GM23338 (cell line): Measurements from ENCODE around the gene P2RY6. TPM values are rescaled to one million over a fixed set of nuclear protein-coding genes. Genes with fewer than 3 reads are reported as not detected.

Experiments used
- ATAC-seq: fragments of 200-7000 bp; cut with Tn5 transposase; 3 replicates; pipeline ENCODE4 v1.9.1; 2020
- DNase-seq: peaks from one replicate; pipeline ENCODE4 v3.0.0-alpha.2; 2015; ENCODE audit warnings: low spot score
- H2AFZ ChIP-seq: fragments of 200-600 bp; sonication (generic); 2 replicates; pipeline ENCODE4 v1.8.0; 2016; ENCODE audit warnings: antibody characterized with exemption, mild to moderate bottlenecking, moderate library complexity
- H3F3A ChIP-seq: fragments of 200-600 bp; sonication (generic); replicated peaks from 2 replicates; pipeline ENCODE4 v1.8.0; 2017; ENCODE audit warnings: antibody characterized with exemption, mixed run types, low read depth
- H3K27ac ChIP-seq: fragments of 200-600 bp; sonication (generic); 2 replicates; pipeline ENCODE4 v1.6.1; 2016; ENCODE audit warnings: low read depth
- H3K27me3 ChIP-seq: fragments of 200-600 bp; sonication (generic); 2 replicates; pipeline ENCODE4 v1.8.0; 2016; ENCODE audit warnings: mild to moderate bottlenecking, mixed run types, moderate library complexity; ENCODE audit not compliant: insufficient read depth
- H3K36me3 ChIP-seq: fragments of 200-600 bp; sonication (generic); 2 replicates; pipeline ENCODE4 v1.8.0; 2016; ENCODE audit warnings: mild to moderate bottlenecking; ENCODE audit not compliant: insufficient read depth
- H3K4me1 ChIP-seq: fragments of 200-600 bp; sonication (generic); 2 replicates; pipeline ENCODE4 v1.8.0; 2016; ENCODE audit warnings: mild to moderate bottlenecking, moderate library complexity; ENCODE audit not compliant: insufficient read depth
- H3K4me2 ChIP-seq: fragments of 200-600 bp; sonication (generic); 2 replicates; pipeline ENCODE4 v1.7.1; 2017; ENCODE audit warnings: mixed run types
- H3K4me3 ChIP-seq: fragments of 200-600 bp; sonication (generic); 2 replicates; pipeline ENCODE4 v1.6.1; 2016; ENCODE audit warnings: mixed run types
- H3K79me2 ChIP-seq: fragments of 200-600 bp; sonication (generic); replicated peaks from 2 replicates; pipeline ENCODE4 v1.8.0; 2017; ENCODE audit warnings: mild to moderate bottlenecking; ENCODE audit not compliant: insufficient read depth
- H3K9me2 ChIP-seq: fragments of 200-600 bp; sonication (generic); 2 replicates; pipeline ENCODE4 v1.8.0; 2017; ENCODE audit not compliant: insufficient read depth
- H4K20me1 ChIP-seq: fragments of 200-600 bp; sonication (generic); replicated peaks from 2 replicates; pipeline ENCODE4 v1.8.0; 2017; ENCODE audit warnings: mild to moderate bottlenecking; ENCODE audit not compliant: insufficient read depth
- H3K27ac Mint-ChIP-seq: 2 replicates; pipeline ENCODE4 v1.8.0; 2020; ENCODE audit warnings: inconsistent platforms, mild to moderate bottlenecking, moderate library complexity, mixed read lengths
- H3K27me3 Mint-ChIP-seq: 3 replicates; pipeline ENCODE4 v1.8.0; 2022; ENCODE audit warnings: low read depth, mild to moderate bottlenecking, moderate library complexity, mixed read lengths, inconsistent platforms; ENCODE audit not compliant: insufficient read depth, poor library complexity
- H3K36me3 Mint-ChIP-seq: 3 replicates; pipeline ENCODE4 v1.8.0; 2021; ENCODE audit warnings: low read depth, mild to moderate bottlenecking, inconsistent platforms, moderate library complexity, mixed read lengths
- H3K4me1 Mint-ChIP-seq: 3 replicates; pipeline ENCODE4 v1.8.0; 2020; ENCODE audit warnings: mild to moderate bottlenecking, inconsistent platforms, mixed read lengths
- H3K4me3 Mint-ChIP-seq: 3 replicates; pipeline ENCODE4 v1.8.0; 2021; ENCODE audit warnings: moderate library complexity, mild to moderate bottlenecking, inconsistent platforms, mixed read lengths
- H3K9me3 Mint-ChIP-seq: 3 replicates; pipeline ENCODE4 v1.8.0; 2020; ENCODE audit warnings: moderate library complexity, mild to moderate bottlenecking, inconsistent platforms, mixed read lengths
- CREB1 ChIP-seq: fragments of 250-450 bp; sonication (Bioruptor Pico); IDR thresholded peaks from 2 replicates; pipeline ENCODE4 v1.5.0; 2020; ENCODE audit warnings: low read depth, mild to moderate bottlenecking, moderate library complexity
- EZH2 ChIP-seq: fragments of 200-600 bp; sonication (generic); IDR thresholded peaks from one replicate; pipeline ENCODE4 v1.8.0; 2017; ENCODE audit warnings: antibody characterized with exemption, mild to moderate bottlenecking, low read depth; ENCODE audit not compliant: unreplicated experiment
- EZH2phosphoT487 ChIP-seq: fragments of 200-600 bp; sonication (generic); IDR thresholded peaks from one replicate; pipeline ENCODE4 v1.8.1; 2018; ENCODE audit warnings: antibody characterized with exemption; ENCODE audit not compliant: unreplicated experiment
- JUNB ChIP-seq: IDR thresholded peaks from one replicate; pipeline ENCODE4 v1.6.1; 2016; ENCODE audit warnings: antibody characterized with exemption; ENCODE audit not compliant: unreplicated experiment
- POLR2AphosphoS5 ChIP-seq: IDR thresholded peaks from 2 replicates; pipeline ENCODE4 v1.6.1; 2016; ENCODE audit warnings: antibody characterized with exemption, low read depth
- STAT1 ChIP-seq: IDR thresholded peaks from one replicate; pipeline ENCODE4 v1.6.1; 2016; ENCODE audit warnings: antibody characterized with exemption; ENCODE audit not compliant: unreplicated experiment
- ZNF331 ChIP-seq: fragments of 250-450 bp; sonication (Bioruptor Pico); IDR thresholded peaks from 2 replicates; pipeline ENCODE4 v1.5.0; 2020; ENCODE audit warnings: low read depth, mild to moderate bottlenecking, moderate library complexity
- polyA plus RNA-seq: library from polyadenylated mRNA; unstranded; fragments of >200 nt; fragmentation: Nextera tagmentation; extraction: Ambion mirVana; gene quantifications from 2 replicates; pipeline ENCODE4 v1.2.1, GENCODE V29; 2016
- total RNA-seq: library from RNA; depleted of rRNA; stranded (reverse); fragments of >200 nt; shearing (Covaris generic); gene quantifications from 2 replicates; pipeline ENCODE4 v1.2.3, GENCODE V29; 2014
- TF ChIP-seq, protein P1 (sequence below): IDR thresholded peaks from 2 replicates; pipeline ENCODE4 v1.6.1; 2016; ENCODE audit warnings: antibody characterized with exemption
- TF ChIP-seq, protein P2 (sequence below), 2 experiments: fragments of 200-600 bp in 1 of 2; sonication (generic) in 1 of 2; conservative IDR thresholded peaks; 2 replicates each; pipeline versions ENCODE4 v1.5.1 to v1.6.1; 2016 to 2017; ENCODE audit warnings: antibody characterized with exemption in 2 of 2, low read depth in 2 of 2, mild to moderate bottlenecking in 2 of 2, moderate library complexity in 1 of 2
- TF ChIP-seq, protein P3 (sequence below): fragments of 250-450 bp; sonication (Bioruptor Pico); IDR thresholded peaks from 2 replicates; pipeline ENCODE4 v1.5.0; 2020; ENCODE audit warnings: mild to moderate bottlenecking, moderate library complexity

Gene P2RY6
- total and polyA plus RNA-seq, 2 experiments from 2014 or later = not detected

DNA sequence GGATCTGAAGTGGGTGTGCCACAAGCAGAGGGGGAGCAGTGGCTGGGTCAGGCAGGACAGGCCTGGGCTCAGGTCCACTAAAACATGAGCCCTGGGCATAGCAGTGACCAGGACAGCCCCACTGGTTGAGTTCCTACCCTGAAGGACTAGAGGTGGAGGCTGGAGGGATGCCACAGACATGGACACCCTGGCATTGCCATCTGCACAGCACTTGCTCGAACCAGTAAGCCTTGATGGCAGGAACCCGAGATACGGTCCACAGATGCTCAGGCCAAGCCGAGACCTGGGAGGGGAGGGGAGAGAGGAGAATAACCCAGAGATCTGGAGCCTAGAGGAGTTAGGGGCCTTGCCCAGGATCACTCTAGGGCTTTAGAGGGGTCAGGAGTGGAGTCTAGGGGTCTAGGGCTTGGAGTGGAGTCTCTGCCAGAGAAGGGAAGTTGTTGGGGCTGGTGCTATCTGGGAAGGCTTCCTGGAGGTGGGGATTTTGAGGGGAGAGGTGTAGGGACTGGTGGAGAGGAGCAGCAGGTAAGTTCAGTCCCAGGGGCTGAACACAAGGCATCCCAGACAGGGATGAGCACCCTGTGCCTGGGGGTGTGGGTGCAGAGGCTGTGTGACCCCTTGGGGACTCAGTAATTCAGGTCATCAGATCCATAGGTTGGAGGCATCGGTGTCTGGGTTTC, 73.5 kb downstream of the P2RY6 start:
- no peak overlapping the region for H3K4me3 Mint-ChIP-seq
- H3K27ac Mint-ChIP-seq = no peak overlapping the region
- peaks cover 34% of the 10 kb centered on the region for H3K27me3 Mint-ChIP-seq
- Histone ChIP-seq H3K36me3 (no peaks in the 10 kb centered on the region), H3K4me3 (no peak overlapping the region), H4K20me1 (peaks cover 11% of the 10 kb centered on the region), H3K4me2 (no peak overlapping the region), H3F3A (no peaks in the 10 kb centered on the region; the same call in 1 of the 2 replicates), H3K4me1 (peaks cover 6% of the 10 kb centered on the region; the same call in 1 of the 2 replicates), H3K9me2 (no peaks in the 10 kb centered on the region), H3K27me3 (peaks cover 27% of the 10 kb centered on the region), H3K79me2 (no peaks in the 10 kb centered on the region), H3K27ac (no peak overlapping the region), H2AFZ (no peak overlapping the region)
- ATAC-seq (no peak), DNase-seq (no peak)
- peaks cover 15% of the 10 kb centered on the region for H3K4me1 Mint-ChIP-seq
- no peaks in the 10 kb centered on the region for H3K9me3 Mint-ChIP-seq
- TF ChIP-seq, protein P1, sequence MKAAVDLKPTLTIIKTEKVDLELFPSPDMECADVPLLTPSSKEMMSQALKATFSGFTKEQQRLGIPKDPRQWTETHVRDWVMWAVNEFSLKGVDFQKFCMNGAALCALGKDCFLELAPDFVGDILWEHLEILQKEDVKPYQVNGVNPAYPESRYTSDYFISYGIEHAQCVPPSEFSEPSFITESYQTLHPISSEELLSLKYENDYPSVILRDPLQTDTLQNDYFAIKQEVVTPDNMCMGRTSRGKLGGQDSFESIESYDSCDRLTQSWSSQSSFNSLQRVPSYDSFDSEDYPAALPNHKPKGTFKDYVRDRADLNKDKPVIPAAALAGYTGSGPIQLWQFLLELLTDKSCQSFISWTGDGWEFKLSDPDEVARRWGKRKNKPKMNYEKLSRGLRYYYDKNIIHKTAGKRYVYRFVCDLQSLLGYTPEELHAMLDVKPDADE = no peak
- no peak for TF ChIP-seq ZNF331 (CRISPR knock-in tag)
- TF ChIP-seq, protein P2, sequence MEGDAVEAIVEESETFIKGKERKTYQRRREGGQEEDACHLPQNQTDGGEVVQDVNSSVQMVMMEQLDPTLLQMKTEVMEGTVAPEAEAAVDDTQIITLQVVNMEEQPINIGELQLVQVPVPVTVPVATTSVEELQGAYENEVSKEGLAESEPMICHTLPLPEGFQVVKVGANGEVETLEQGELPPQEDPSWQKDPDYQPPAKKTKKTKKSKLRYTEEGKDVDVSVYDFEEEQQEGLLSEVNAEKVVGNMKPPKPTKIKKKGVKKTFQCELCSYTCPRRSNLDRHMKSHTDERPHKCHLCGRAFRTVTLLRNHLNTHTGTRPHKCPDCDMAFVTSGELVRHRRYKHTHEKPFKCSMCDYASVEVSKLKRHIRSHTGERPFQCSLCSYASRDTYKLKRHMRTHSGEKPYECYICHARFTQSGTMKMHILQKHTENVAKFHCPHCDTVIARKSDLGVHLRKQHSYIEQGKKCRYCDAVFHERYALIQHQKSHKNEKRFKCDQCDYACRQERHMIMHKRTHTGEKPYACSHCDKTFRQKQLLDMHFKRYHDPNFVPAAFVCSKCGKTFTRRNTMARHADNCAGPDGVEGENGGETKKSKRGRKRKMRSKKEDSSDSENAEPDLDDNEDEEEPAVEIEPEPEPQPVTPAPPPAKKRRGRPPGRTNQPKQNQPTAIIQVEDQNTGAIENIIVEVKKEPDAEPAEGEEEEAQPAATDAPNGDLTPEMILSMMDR (conservative IDR thresholded peaks at IDR 0.05; ENCODE audit: low read depth in 2 of 2) = no peak
- H3K36me3 Mint-ChIP-seq = no peaks in the 10 kb centered on the region; the same call in 2 of the 3 replicates

DNA sequence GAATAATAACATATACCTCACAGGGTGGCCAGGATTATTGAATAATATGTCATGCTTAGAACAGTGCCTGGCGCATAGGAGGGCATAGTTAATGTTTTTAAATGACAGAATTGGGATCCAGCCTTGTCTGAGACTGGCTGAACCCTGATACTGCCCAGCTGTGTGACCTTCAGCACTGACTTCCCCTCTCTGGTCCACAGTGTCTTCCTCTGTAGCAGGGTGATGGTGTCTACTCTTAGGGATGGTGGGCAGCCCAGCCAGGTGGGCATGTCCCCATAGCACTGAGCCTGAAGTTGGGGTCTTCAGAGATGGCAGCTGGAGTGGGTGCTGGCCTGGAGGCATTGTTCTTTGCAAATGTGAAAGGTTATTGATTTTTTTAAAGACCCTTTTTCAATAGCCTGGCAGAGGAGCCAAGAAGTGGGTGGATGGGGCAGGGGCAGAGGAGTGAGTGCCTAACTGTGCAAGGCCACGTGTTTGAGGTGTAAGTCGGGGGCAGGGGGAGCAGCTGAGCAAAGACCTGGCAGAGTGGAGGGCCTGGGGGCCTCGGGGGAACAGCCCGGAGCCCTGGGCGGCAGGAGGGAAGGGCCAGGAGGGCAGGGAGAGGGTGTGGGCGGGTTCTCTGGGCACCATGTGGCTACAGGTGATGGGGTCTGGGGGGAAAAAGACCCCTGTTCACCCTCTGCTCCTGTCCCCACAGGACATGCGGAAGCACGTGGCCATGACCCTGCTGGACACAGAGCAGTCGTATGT, 74.2 kb downstream of the P2RY6 start:
- no peaks in the 10 kb centered on the region for H3K36me3 ChIP-seq
- no peak for DNase-seq
- no peak for ATAC-seq
- H3K9me3 Mint-ChIP-seq = no peaks in the 10 kb centered on the region
- H3K27me3 Mint-ChIP-seq = peaks cover 31% of the 10 kb centered on the region
- H3K4me1 ChIP-seq = peaks cover 6% of the 10 kb centered on the region; the same call in 1 of the 2 replicates
- no peaks in the 10 kb centered on the region for H3K9me2 ChIP-seq
- H3K4me3 ChIP-seq = no peak overlapping the region
- peaks cover 15% of the 10 kb centered on the region for H3K4me1 Mint-ChIP-seq
- H3K27ac Mint-ChIP-seq = no peak overlapping the region
- H2AFZ ChIP-seq = no peak overlapping the region
- peaks cover 12% of the 10 kb centered on the region for H4K20me1 ChIP-seq
- H3F3A ChIP-seq = no peaks in the 10 kb centered on the region; the same call in 1 of the 2 replicates
- H3K27ac ChIP-seq = no peak overlapping the region
- H3K4me2 ChIP-seq = no peak overlapping the region
- peaks cover 20% of the 10 kb centered on the region for H3K27me3 ChIP-seq
- no peaks in the 10 kb centered on the region for H3K79me2 ChIP-seq
- H3K36me3 Mint-ChIP-seq = no peaks in the 10 kb centered on the region; the same call in 2 of the 3 replicates
- no peak overlapping the region for H3K4me3 Mint-ChIP-seq
- TF ChIP-seq EZH2 = no peak
- no peak for TF ChIP-seq POLR2AphosphoS5
- TF ChIP-seq EZH2phosphoT487 = no peak
- TF ChIP-seq JUNB = no peak
- no peak for TF ChIP-seq ZNF331 (CRISPR knock-in tag)
- TF ChIP-seq, protein P3, sequence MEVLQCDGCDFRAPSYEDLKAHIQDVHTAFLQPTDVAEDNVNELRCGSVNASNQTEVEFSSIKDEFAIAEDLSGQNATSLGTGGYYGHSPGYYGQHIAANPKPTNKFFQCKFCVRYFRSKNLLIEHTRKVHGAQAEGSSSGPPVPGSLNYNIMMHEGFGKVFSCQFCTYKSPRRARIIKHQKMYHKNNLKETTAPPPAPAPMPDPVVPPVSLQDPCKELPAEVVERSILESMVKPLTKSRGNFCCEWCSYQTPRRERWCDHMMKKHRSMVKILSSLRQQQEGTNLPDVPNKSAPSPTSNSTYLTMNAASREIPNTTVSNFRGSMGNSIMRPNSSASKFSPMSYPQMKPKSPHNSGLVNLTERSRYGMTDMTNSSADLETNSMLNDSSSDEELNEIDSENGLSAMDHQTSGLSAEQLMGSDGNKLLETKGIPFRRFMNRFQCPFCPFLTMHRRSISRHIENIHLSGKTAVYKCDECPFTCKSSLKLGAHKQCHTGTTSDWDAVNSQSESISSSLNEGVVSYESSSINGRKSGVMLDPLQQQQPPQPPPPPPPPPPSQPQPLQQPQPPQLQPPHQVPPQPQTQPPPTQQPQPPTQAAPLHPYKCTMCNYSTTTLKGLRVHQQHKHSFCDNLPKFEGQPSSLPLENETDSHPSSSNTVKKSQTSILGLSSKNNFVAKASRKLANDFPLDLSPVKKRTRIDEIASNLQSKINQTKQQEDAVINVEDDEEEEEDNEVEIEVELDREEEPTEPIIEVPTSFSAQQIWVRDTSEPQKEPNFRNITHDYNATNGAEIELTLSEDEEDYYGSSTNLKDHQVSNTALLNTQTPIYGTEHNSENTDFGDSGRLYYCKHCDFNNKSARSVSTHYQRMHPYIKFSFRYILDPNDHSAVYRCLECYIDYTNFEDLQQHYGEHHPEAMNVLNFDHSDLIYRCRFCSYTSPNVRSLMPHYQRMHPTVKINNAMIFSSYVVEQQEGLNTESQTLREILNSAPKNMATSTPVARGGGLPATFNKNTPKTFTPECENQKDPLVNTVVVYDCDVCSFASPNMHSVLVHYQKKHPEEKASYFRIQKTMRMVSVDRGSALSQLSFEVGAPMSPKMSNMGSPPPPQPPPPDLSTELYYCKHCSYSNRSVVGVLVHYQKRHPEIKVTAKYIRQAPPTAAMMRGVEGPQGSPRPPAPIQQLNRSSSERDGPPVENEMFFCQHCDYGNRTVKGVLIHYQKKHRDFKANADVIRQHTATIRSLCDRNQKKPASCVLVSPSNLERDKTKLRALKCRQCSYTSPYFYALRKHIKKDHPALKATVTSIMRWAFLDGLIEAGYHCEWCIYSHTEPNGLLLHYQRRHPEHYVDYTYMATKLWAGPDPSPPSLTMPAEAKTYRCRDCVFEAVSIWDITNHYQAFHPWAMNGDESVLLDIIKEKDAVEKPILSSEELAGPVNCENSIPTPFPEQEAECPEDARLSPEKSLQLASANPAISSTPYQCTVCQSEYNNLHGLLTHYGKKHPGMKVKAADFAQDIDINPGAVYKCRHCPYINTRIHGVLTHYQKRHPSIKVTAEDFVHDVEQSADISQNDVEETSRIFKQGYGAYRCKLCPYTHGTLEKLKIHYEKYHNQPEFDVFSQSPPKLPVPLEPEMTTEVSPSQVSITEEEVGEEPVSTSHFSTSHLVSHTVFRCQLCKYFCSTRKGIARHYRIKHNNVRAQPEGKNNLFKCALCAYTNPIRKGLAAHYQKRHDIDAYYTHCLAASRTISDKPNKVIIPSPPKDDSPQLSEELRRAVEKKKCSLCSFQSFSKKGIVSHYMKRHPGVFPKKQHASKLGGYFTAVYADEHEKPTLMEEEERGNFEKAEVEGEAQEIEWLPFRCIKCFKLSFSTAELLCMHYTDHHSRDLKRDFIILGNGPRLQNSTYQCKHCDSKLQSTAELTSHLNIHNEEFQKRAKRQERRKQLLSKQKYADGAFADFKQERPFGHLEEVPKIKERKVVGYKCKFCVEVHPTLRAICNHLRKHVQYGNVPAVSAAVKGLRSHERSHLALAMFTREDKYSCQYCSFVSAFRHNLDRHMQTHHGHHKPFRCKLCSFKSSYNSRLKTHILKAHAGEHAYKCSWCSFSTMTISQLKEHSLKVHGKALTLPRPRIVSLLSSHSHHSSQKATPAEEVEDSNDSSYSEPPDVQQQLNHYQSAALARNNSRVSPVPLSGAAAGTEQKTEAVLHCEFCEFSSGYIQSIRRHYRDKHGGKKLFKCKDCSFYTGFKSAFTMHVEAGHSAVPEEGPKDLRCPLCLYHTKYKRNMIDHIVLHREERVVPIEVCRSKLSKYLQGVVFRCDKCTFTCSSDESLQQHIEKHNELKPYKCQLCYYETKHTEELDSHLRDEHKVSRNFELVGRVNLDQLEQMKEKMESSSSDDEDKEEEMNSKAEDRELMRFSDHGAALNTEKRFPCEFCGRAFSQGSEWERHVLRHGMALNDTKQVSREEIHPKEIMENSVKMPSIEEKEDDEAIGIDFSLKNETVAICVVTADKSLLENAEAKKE = no peak
- no peak for TF ChIP-seq STAT1
- TF ChIP-seq CREB1 (CRISPR knock-in tag) = no peak
